PFSK-1 (cell line): Measurements from ENCODE around the gene ARHGAP15.

Source experiments
- POLR2AphosphoS5 ChIP-seq: IDR thresholded peaks from 2 replicates; pipeline ENCODE4 v1.6.1; 2012; ENCODE audit warnings: low read depth, mild to moderate bottlenecking, control low read depth, low read length, moderate library complexity
- TAF1 ChIP-seq: IDR thresholded peaks from 2 replicates; pipeline ENCODE4 v1.6.1; 2012; ENCODE audit warnings: low read length, control low read depth, borderline replicate concordance; ENCODE audit not compliant: insufficient read depth

DNA sequence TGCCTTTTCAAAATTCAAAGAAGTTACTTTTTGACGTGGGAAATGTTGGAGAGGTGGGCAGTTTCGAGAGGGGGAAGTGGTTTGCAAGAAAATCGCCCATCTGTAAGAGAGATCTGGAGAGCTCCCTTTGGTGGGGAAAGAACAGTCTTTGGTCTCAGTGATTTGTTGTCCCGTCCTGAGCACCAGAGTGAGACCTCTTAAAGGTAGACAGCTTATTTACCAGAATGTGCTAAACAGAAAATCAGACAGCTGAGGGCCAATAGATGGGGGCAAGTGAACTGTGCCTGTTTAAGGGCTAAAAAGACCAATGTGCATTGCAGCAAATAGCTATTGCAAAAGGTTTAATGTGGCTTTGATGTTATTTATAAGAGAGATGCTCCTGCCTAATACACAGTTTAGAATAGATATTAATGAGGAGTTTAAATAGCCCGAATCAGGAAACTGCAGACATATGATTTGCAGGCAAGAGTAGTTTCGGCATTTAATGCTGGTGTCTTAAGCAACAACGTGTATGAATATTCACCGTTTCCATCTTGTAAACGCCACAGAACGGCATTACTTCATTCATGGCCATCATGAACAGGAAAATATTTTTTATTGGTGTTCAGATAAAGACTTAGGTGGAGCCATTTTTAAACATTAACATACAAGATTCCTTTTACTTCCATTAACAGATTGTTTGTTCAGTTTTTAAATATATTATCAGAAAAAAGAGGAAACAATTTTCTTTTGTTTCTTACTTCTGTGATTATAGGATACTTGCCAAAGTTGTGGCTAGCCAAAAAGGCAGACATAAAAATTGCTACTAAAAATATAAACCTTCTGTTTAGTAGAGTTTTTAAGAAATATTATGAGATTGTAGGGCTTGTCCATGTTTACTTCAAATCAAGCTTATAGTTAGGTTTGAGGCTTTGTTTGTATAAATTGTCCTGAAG, 29.6 kb downstream of the ARHGAP15 start:
- no peak for TF ChIP-seq TAF1
- TF ChIP-seq POLR2AphosphoS5: no peak
